GM12872 (cell line): ENCODE data around the gene GTF2A2.

Experiments
- CTCF ChIP-seq: IDR thresholded peaks from 3 replicates; pipeline ENCODE4 v1.5.1; 2011; ENCODE audit warnings: low read depth, mild to moderate bottlenecking, low read length, moderate library complexity; ENCODE audit not compliant: insufficient read depth

The GTF2A2 gene

GRCh38 chr15:59680870-59681269 is 23.6 kb upstream of the GTF2A2 start:
- no peak for TF ChIP-seq CTCF

- no peak for TF ChIP-seq CTCF
Measured at GRCh38 chr15:59680346-59680745, 23.0 kb upstream of the GTF2A2 start.

DNA sequence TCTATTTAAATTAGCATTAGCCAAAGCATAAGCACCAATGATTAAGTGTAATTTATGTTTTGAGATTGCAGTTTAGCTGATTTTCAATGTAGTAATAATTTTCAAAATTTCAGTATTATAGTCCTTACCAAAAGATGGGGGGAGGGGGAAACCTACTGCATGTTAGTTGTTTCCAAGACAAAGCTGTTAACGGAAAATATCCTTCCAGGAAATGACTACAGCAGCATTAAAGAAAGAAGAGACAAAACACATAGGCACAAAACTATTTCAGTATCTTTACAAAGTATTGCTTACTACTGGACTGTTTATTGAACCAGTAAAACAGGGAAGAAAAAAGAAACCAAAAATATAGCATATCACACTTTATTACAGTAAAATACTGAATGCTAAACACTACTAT is 21.3 kb upstream of the GTF2A2 start:
- no peak for TF ChIP-seq CTCF

DNA sequence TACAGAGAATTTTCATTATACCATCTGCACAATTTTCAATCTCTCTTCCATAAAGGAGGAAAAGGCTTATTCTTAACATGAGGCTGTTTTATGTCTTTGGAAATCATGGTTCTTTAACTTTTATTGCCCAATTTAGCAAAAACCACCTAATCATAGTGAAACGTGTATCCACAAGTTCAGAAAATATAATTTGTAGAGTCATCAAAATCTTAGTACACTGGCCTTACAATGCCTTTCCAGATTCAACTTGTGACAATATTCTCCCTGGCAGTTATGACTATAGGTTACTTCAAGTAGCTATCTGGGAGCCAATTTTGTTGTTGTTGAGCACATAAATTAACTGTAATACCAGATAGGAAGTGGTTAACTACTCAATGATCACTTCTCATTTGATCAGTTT is 20.9 kb upstream of the GTF2A2 start:
- no peak for TF ChIP-seq CTCF

GRCh38 chr15:59676565-59676964 is 19.2 kb upstream of the GTF2A2 start:
- TF ChIP-seq CTCF, result no peak

DNA sequence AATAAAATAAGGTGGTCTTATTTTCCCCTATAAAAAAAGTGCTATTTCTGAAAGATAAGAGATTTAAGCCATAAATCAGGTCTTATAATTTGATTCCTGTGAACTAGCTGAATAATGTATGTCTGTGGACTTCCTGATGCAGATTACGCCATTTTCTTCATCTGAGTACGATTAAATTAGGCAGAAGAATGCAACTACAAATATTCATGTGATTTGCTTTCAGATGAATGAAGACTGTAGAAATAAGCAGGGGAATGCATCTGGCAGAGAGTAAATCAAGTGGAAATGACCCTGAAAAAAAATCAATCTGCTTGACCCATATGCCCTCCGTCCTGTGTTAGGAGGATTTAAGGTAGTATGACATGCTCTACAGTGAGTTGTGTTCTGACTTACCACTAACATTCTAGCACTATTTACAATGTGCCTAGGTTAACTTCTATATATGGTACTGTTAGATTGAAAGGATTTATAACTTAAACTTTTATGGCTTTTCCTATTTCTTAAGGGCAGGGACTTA is 17.1 kb upstream of the GTF2A2 start:
- no peak for TF ChIP-seq CTCF

GRCh38 chr15:59668556-59668955 is 11.2 kb upstream of the GTF2A2 start:
- TF ChIP-seq CTCF, result no peak

DNA sequence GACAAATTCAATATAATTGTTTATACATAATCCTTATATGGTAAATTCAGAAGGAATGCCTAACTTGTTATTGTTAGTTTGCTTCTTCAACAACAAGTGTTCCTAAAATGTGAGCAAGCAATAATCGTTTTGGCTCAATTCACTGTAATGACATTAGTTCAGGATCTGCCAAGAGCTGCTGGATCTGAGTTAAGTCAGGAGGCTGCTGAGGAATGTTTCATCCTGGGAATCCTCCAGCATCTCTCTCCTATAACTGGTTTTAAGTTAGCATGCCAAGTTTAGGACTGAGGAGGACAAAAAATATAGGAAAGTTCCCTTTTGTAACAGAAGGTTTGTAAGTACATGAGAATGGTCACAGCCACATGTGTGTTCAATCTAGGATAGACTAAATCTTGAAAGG is 4.9 kb upstream of the GTF2A2 start:
- no peak for TF ChIP-seq CTCF
